ENCODE data around the gene CPNE1.
"Not testable (repeated sequence)": the region's sequence is repeated elsewhere in the genome, so short reads cannot be mapped to it uniquely, and the experiment has no call there.

Gene CPNE1

GRCh38 chr20:35664466-35665206 lies at the start of gene CPNE1, which contains the start of gene RBM12:
CPNE1 (minus strand) TSS chr20:35664900; CDS start chr20:35632923, 31,977 bp downstream.
RBM12 (minus strand) TSS chr20:35664900; CDS start chr20:35655322, 9,578 bp downstream.
- peak; percentile 85 to 87 for DNase-seq (ENCODE audit: low read depth in 2 of 2)

- no peak for DNase-seq (ENCODE audit: low read depth in 2 of 2)
These were observed 49.4 kb upstream of the CPNE1 start for GRCh38 chr20:35714127-35714526.

GRCh38 chr20:35713120-35713519 lies 48.4 kb upstream of the CPNE1 start:
- not testable (repeated sequence) for DNase-seq (ENCODE audit: low read depth in 2 of 2)

GRCh38 chr20:35711588-35712209 lies 47.0 kb upstream of the CPNE1 start:
- no peak for DNase-seq (ENCODE audit: low read depth in 2 of 2)

GRCh38 chr20:35710884-35711587 lies 46.3 kb upstream of the CPNE1 start:
- DNase-seq (ENCODE audit: low read depth in 2 of 2) = no peak

- no peak for DNase-seq (ENCODE audit: low read depth in 2 of 2)
These were observed 45.3 kb upstream of the CPNE1 start for GRCh38 chr20:35710039-35710438.

GRCh38 chr20:35709259-35709658 lies 44.6 kb upstream of the CPNE1 start:
- DNase-seq (ENCODE audit: low read depth in 2 of 2) = no peak

- no peak for DNase-seq (ENCODE audit: low read depth in 2 of 2)
These were observed 43.8 kb upstream of the CPNE1 start for GRCh38 chr20:35708502-35708901.

GRCh38 chr20:35706591-35707529 lies 42.2 kb upstream of the CPNE1 start:
- DNase-seq (ENCODE audit: low read depth in 2 of 2) = not testable (repeated sequence)

- DNase-seq (ENCODE audit: low read depth in 2 of 2) = not testable (repeated sequence)
These were observed 41.2 kb upstream of the CPNE1 start for GRCh38 chr20:35705894-35706293.

GRCh38 chr20:35704514-35705261 lies 40.0 kb upstream of the CPNE1 start:
- DNase-seq (ENCODE audit: low read depth in 2 of 2) = no peak

- DNase-seq (ENCODE audit: low read depth in 2 of 2) = no peak
These were observed 38.4 kb upstream of the CPNE1 start for GRCh38 chr20:35702824-35703695.

GRCh38 chr20:35702051-35702823 lies 37.5 kb upstream of the CPNE1 start:
- no peak for DNase-seq (ENCODE audit: low read depth in 2 of 2)

GRCh38 chr20:35700625-35701148 lies 36.0 kb upstream of the CPNE1 start:
- DNase-seq (ENCODE audit: low read depth in 2 of 2) = no peak

- no peak for DNase-seq (ENCODE audit: low read depth in 2 of 2)
These were observed 35.4 kb upstream of the CPNE1 start for GRCh38 chr20:35699957-35700624.

- DNase-seq (ENCODE audit: low read depth in 2 of 2) = peak; percentile 63 to 71
These were observed 34.6 kb upstream of the CPNE1 start, which contains the start of the genes NFS1 and ROMO1 for GRCh38 chr20:35699127-35699956. NFS1 (minus strand) TSS chr20:35699352; CDS start chr20:35699288, 64 bp downstream. ROMO1 (plus strand) TSS chr20:35699405; CDS start chr20:35699633, 228 bp downstream.

Measured in stimulated activated CD8-positive, alpha-beta memory T cell treated with anti-CD3 and anti-CD28 coated beads, Interleukin-15, amount 100 ng/mL, for 4 hours (primary cell).